Esophagus muscularis mucosa (tissue), 3 donors: Measurements from ENCODE around the gene STRADA.

Experiments
- POLR2AphosphoS5 ChIP-seq, 2 donors: sonication (generic); formaldehyde crosslinking; IDR thresholded peaks; one replicate each; pipeline ENCODE4 v1.6.1; 2017; ENCODE audit warnings: antibody characterized with exemption in 2 of 2
- TF ChIP-seq, protein P1 (sequence below), 3 experiments: fragments of 200-600 bp in 2 of 3; fragments of 450-650 bp in 1 of 3; sonication (generic) in 2 of 3; IDR thresholded peaks; one replicate each; pipeline ENCODE4 v1.5.1; 2017 to 2019; ENCODE audit warnings: antibody characterized with exemption in 3 of 3, mild to moderate bottlenecking in 2 of 3, moderate library complexity in 1 of 3

DNA sequence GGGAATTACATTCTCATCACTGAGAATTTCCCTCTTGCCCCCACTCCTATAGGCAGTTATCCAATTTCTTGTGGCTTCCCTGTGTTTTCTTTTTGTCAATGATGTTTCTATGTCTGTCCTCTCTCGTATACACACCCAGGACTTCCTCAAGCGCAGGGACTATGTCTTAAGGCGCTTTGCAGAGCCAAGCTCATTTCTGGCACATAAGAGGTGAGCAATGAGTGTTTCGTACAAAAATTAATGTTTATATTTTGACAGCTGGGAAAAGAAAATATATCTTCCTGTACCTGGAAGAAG lies 33.3 kb upstream of the STRADA start:
- TF ChIP-seq POLR2AphosphoS5 (IDR thresholded peaks at IDR 0.05): no peak
- TF ChIP-seq, protein P1, sequence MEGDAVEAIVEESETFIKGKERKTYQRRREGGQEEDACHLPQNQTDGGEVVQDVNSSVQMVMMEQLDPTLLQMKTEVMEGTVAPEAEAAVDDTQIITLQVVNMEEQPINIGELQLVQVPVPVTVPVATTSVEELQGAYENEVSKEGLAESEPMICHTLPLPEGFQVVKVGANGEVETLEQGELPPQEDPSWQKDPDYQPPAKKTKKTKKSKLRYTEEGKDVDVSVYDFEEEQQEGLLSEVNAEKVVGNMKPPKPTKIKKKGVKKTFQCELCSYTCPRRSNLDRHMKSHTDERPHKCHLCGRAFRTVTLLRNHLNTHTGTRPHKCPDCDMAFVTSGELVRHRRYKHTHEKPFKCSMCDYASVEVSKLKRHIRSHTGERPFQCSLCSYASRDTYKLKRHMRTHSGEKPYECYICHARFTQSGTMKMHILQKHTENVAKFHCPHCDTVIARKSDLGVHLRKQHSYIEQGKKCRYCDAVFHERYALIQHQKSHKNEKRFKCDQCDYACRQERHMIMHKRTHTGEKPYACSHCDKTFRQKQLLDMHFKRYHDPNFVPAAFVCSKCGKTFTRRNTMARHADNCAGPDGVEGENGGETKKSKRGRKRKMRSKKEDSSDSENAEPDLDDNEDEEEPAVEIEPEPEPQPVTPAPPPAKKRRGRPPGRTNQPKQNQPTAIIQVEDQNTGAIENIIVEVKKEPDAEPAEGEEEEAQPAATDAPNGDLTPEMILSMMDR (IDR thresholded peaks at IDR 0.05): no peak
